Ascending aorta (tissue), 2 donors: ENCODE data around the gene AP2A1. TPM values are rescaled to one million over a fixed set of nuclear protein-coding genes. Genes with fewer than 3 reads are reported as not detected.

ENCODE experiments used
- DNase-seq, 2 donors: peaks; one replicate each; pipeline ENCODE4 v3.0.0-alpha.2; 2019; ENCODE audit warnings: low spot score in 2 of 2
- H3K27ac ChIP-seq, 2 donors: fragments of 200-600 bp; sonication (generic); one replicate each; pipeline ENCODE4 v1.5.1; 2016 to 2017; ENCODE audit warnings: mild to moderate bottlenecking in 1 of 2
- H3K27me3 ChIP-seq: fragments of 200-600 bp; sonication (generic); one replicate; pipeline ENCODE4 v1.5.1; 2017
- H3K36me3 ChIP-seq, 2 donors: fragments of 200-600 bp; sonication (generic); one replicate each; pipeline ENCODE4 v1.5.1; 2016
- H3K4me1 ChIP-seq, 2 donors: fragments of 200-600 bp; sonication (generic); one replicate each; pipeline ENCODE4 v1.5.1; 2016 to 2017; ENCODE audit warnings: mild to moderate bottlenecking in 1 of 2
- H3K4me3 ChIP-seq, 2 donors: fragments of 200-600 bp; sonication (generic); one replicate each; pipeline ENCODE4 v1.5.1; 2016 to 2017; ENCODE audit warnings: mild to moderate bottlenecking in 1 of 2
- H3K9me3 ChIP-seq, 2 donors: fragments of 200-600 bp; sonication (generic); one replicate each; pipeline ENCODE4 v1.5.1; 2016
- intact Hi-C: fragments of 100-400 bp; cut with DNase I; formaldehyde crosslinking; loops from one replicate; pipeline ENCODE4 v1.15.1; 2023
- total RNA-seq: library from RNA; depleted of rRNA; stranded (reverse); fragments of >200 nt; gene quantifications from one replicate; pipeline ENCODE4 v1.1.0, GENCODE V29; 2016
- TF ChIP-seq, protein P1 (sequence below), 3 experiments: fragments of 200-600 bp in 2 of 3; fragments of 450-650 bp in 1 of 3; sonication (generic) in 2 of 3; IDR thresholded peaks; one replicate each; pipeline ENCODE4 v1.5.1; 2016 to 2019; ENCODE audit warnings: antibody characterized with exemption in 3 of 3, mild to moderate bottlenecking in 1 of 3, moderate library complexity in 1 of 3

The AP2A1 gene
- total RNA-seq, 1 donor from 2014 or later = 249 TPM

DNA sequence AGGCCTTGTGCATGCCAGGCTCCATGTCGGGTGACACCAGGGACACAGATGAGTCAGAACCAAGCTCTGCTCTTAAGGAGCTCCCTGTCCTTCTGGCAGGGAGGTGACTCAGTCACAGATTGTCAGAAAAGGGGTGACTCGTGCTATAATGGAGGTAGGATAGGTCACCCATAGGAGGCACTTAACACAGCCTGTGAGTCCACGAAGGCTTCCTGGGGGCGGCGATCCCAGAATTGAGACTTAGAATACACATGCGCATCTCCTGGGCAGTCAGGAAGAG is 26.7 kb downstream of the AP2A1 start:
- Histone ChIP-seq H3K4me1 (no peaks in the 10 kb centered on the region), H3K27me3 (no peaks in the 10 kb centered on the region), H3K4me3 (no peak overlapping the region), H3K9me3 (no peaks in the 10 kb centered on the region), H3K36me3 (peaks cover 68 to 87% of the 10 kb centered on the region in 2 donors), H3K27ac (no peak overlapping the region)
- TF ChIP-seq, protein P1, sequence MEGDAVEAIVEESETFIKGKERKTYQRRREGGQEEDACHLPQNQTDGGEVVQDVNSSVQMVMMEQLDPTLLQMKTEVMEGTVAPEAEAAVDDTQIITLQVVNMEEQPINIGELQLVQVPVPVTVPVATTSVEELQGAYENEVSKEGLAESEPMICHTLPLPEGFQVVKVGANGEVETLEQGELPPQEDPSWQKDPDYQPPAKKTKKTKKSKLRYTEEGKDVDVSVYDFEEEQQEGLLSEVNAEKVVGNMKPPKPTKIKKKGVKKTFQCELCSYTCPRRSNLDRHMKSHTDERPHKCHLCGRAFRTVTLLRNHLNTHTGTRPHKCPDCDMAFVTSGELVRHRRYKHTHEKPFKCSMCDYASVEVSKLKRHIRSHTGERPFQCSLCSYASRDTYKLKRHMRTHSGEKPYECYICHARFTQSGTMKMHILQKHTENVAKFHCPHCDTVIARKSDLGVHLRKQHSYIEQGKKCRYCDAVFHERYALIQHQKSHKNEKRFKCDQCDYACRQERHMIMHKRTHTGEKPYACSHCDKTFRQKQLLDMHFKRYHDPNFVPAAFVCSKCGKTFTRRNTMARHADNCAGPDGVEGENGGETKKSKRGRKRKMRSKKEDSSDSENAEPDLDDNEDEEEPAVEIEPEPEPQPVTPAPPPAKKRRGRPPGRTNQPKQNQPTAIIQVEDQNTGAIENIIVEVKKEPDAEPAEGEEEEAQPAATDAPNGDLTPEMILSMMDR (IDR thresholded peaks at IDR 0.05) = no peak
- intact Hi-C loops = no loop called here
- no peak for DNase-seq

DNA sequence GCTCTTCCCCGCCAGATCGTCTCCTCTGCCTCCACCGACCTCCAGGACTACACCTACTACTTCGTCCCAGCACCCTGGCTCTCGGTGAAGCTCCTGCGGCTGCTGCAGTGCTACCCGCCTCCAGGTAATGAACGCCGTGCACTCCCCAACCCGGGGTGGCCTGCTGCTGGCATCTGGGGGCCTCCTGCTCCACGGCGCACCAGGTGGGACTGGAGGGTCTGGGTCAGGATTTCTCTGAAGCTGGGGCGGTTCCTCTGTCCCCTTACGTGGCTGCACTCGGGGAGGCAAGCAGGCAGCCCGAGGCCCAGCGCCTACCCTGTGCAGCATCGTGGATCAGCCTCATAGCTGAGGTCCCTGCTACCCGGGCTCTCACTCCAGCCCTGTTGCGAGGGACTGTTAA is 28.8 kb downstream of the AP2A1 start:
- TF ChIP-seq, protein P1 (IDR thresholded peaks at IDR 0.05) = no peak
- intact Hi-C loops = no loop called here
- Histone ChIP-seq H3K36me3 (peaks cover 80 to 97% of the 10 kb centered on the region in 2 donors), H3K4me1 (no peaks in the 10 kb centered on the region), H3K9me3 (no peaks in the 10 kb centered on the region), H3K4me3 (no peak overlapping the region), H3K27me3 (no peaks in the 10 kb centered on the region), H3K27ac (no peak overlapping the region)
- DNase-seq = no peak

DNA sequence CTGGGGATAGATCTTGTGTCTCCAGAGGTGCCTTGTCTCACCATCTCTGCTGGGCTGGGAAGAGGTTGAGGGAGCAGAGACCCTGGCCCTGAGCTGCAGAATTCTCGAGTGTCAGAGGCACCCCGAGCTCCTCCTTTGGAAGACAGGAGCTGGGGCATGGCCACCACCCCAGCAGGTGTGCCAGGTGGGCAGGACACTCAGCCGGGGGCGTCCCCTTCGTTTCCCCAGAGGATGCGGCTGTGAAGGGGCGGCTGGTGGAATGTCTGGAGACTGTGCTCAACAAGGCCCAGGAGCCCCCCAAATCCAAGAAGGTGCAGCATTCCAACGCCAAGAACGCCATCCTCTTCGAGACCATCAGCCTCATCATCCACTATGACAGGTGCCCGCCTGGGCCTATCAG is 31.8 kb downstream of the AP2A1 start:
- no peak overlapping the region for H3K4me3 ChIP-seq
- H3K27me3 ChIP-seq = no peaks in the 10 kb centered on the region
- TF ChIP-seq, protein P1 (IDR thresholded peaks at IDR 0.05) = no peak
- no peak overlapping the region for H3K27ac ChIP-seq
- DNase-seq = peak in 1 of 2 donors; percentile 58
- no peaks in the 10 kb centered on the region for H3K9me3 ChIP-seq
- intact Hi-C loops = no loop called here
- H3K4me1 ChIP-seq = peaks cover 0 to 5% of the 10 kb centered on the region in 2 donors
- peaks cover 72 to 94% of the 10 kb centered on the region in 2 donors for H3K36me3 ChIP-seq

DNA sequence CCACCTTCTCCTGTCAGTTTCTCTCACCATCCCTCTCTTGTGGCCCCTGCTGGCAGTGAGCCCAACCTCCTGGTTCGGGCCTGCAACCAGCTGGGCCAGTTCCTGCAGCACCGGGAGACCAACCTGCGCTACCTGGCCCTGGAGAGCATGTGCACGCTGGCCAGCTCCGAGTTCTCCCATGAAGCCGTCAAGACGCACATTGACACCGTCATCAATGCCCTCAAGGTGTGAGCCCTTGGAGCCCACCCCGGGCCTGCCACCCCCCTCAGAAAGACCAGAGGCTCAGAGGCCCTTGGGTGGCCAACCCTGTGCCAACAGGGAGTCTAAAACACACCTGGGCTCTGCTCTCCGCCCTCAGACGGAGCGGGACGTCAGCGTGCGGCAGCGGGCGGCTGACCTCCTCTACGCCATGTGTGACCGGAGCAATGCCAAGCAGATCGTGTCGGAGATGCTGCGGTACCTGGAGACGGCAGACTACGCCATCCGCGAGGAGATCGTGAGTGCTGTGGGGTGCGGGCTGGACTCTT is 32.5 kb downstream of the AP2A1 start:
- TF ChIP-seq, protein P1 (IDR thresholded peaks at IDR 0.05) = no peak
- intact Hi-C loops = no loop called here
- Histone ChIP-seq H3K4me1 (peaks cover 0 to 5% of the 10 kb centered on the region in 2 donors), H3K9me3 (no peaks in the 10 kb centered on the region), H3K27ac (no peak overlapping the region), H3K27me3 (no peaks in the 10 kb centered on the region), H3K4me3 (no peak overlapping the region), H3K36me3 (peaks cover 75 to 92% of the 10 kb centered on the region in 2 donors)
- DNase-seq = peak in 1 of 2 donors; percentile 61

DNA sequence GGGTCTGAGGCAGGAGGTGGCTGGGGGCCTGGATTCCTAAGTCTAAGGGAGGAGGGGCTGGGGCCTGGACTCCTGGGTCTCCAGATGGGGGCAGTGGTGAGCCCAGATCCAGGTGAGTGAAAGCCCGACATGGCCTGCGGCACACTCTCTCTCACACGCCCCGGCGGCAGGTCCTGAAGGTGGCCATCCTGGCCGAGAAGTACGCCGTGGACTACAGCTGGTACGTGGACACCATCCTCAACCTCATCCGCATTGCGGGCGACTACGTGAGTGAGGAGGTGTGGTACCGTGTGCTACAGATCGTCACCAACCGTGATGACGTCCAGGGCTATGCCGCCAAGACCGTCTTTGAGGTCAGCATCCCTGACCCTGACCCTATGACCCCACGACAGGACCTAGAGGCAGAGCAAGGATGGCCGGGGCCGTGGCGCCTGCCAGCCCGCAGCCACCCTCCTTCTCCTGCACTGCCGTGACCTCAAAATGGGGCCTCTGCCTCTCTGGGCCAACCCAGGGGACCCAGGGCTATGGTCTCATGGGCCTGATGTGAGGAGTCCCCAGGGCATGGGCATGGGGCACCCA is 33.1 kb downstream of the AP2A1 start:
- no peaks in the 10 kb centered on the region for H3K9me3 ChIP-seq
- TF ChIP-seq, protein P1 (IDR thresholded peaks at IDR 0.05) = no peak
- H3K27me3 ChIP-seq = no peaks in the 10 kb centered on the region
- H3K4me3 ChIP-seq = no peak overlapping the region
- H3K27ac ChIP-seq = no peak overlapping the region
- H3K36me3 ChIP-seq = peaks cover 75 to 92% of the 10 kb centered on the region in 2 donors
- intact Hi-C loops = no loop called here
- peaks cover 0 to 5% of the 10 kb centered on the region in 2 donors for H3K4me1 ChIP-seq
- DNase-seq = peak in 1 of 2 donors; percentile 59
